ENCODE data around the gene RAG1. TPM values are rescaled to one million over a fixed set of nuclear protein-coding genes. Genes with fewer than 3 reads are reported as not detected.
A peak's percentile ranks its signal among the peaks of the same experiment; 100 is the strongest.

RAG1 gene
- polyA plus RNA-seq, 1 of the 3 experiments (the other 2 are of a cell fraction) = 0.08 TPM

GRCh38 chr11:36540998-36541397 is 26.8 kb upstream of the RAG1 start (continued):
- TF ChIP-seq TCF12 (IDR thresholded peaks at IDR 0.05) (no peak; the same call in 1 of the 2 replicates), CTCF (IDR thresholded peaks at IDR 0.05) (peak; percentile 43), CHD2 (IDR thresholded peaks at IDR 0.05; ENCODE audit: low read length, partially characterized antibody) (no peak), GABPA (IDR thresholded peaks at IDR 0.05; ENCODE audit: low read depth) (no peak), ZBTB33 (IDR thresholded peaks at IDR 0.05; ENCODE audit: borderline replicate concordance, low read depth) (no peak), RAD21 (IDR thresholded peaks at IDR 0.05; ENCODE audit: low read length) (peak; percentile 70)

GRCh38 chr11:36550385-36551115 is 17.3 kb upstream of the RAG1 start:
- Histone ChIP-seq H3K9me3 (no peaks in the 10 kb centered on the region), H3K79me2 (ENCODE audit: insufficient read depth) (no peaks in the 10 kb centered on the region), H3K9me2 (no peaks in the 10 kb centered on the region), H3K4me3 (ENCODE audit: low read depth in 2 of 2, low read length in 1 of 2) (no peak overlapping the region), H3K36me3 (replicated peaks in 1 of 2; ENCODE audit: control insufficient read depth in 1 of 2, insufficient read depth in 2 of 2, low read length in 1 of 2) (no peaks in the 10 kb centered on the region), H3K27me3 (ENCODE audit: insufficient read depth) (no peaks in the 10 kb centered on the region), H3K4me2 (no peak overlapping the region), H3K27ac (ENCODE audit: low read depth in 2 of 2, low read length in 1 of 2) (no peak overlapping the region), H2AFZ (ENCODE audit: low read depth) (no peak overlapping the region), H3K4me1 (ENCODE audit: control insufficient read depth in 1 of 2, insufficient read depth in 2 of 2, low read depth in 1 of 2, low read length in 1 of 2) (no peaks in the 10 kb centered on the region), H4K20me1 (ENCODE audit: insufficient read depth) (no peaks in the 10 kb centered on the region), H3F3A (replicated peaks; ENCODE audit: insufficient read depth) (no peaks in the 10 kb centered on the region), H3K9ac (no peak overlapping the region)
- DNase-seq = no peak
- CTCF ChIA-PET = interaction anchor here (0.6 kb wide), 1 partner anchor 122 kb away, joined by 3 read pairs; no protein-coding TSS in a partner anchor
- POLR2A ChIA-PET = no interaction called here
- TF ChIP-seq FOXJ3 (CRISPR knock-in tag; IDR thresholded peaks at IDR 0.05) (no peak), PBX3 (IDR thresholded peaks at IDR 0.05) (no peak), REST (IDR thresholded peaks at IDR 0.05; ENCODE audit: low read depth, low read length) (no peak), RCOR1 (IDR thresholded peaks at IDR 0.05; ENCODE audit: low read length) (no peak), POLR2AphosphoS5 (IDR thresholded peaks at IDR 0.05; ENCODE audit: low read depth, low read length) (no peak), TAF1 (IDR thresholded peaks at IDR 0.05; ENCODE audit: borderline replicate concordance, low read depth, low read length) (no peak), JUND (IDR thresholded peaks at IDR 0.05) (no peak), MXI1 (IDR thresholded peaks at IDR 0.05; ENCODE audit: low read depth, low read length) (no peak), NFIC (IDR thresholded peaks at IDR 0.05; ENCODE audit: borderline replicate concordance) (no peak), TEAD4 (IDR thresholded peaks at IDR 0.05; ENCODE audit: borderline replicate concordance, insufficient read depth) (no peak), USF1 (IDR thresholded peaks at IDR 0.05; ENCODE audit: borderline replicate concordance, low read depth) (no peak), FOSL2 (IDR thresholded peaks at IDR 0.05; ENCODE audit: borderline replicate concordance, low read depth) (no peak), RXRA (IDR thresholded peaks at IDR 0.05; ENCODE audit: borderline replicate concordance, low read depth) (no peak)
- 0% methylated on average over 1 of the region's 1 CpG for WGBS (ENCODE audit: low lambda C conversion rate)

All from SK-N-SH (cell line).